ENCODE results near the gene CFAP97.
"Not testable (repeated sequence)": the region's sequence is repeated elsewhere in the genome, so short reads cannot be mapped to it uniquely, and the experiment has no call there.

Gene CFAP97

DNA sequence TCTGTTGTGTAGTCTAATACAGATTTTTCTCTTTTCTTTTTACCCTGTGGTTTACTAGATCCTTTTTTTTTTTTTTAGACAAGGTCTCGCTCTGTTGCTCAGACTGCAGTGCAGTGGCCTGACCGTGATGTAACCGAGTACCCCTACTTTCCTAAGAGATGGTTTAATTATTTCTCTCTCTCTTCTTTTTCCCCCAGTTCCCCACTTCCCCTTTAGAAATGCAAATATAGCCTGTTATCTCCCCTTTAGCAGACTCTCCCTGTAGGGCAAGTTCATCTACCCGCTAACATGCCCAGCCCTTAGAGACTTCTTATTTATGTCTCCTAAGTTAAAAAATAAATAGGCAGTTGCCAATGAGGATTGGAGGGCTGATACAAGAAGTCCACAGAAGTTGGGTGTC is 10.1 kb upstream of the CFAP97 start:
- Mint-ChIP-seq H3K27me3 (peaks cover 9% of the 10 kb centered on the region), H3K4me3 (no peak overlapping the region), H3K4me1 (peaks cover 31% of the 10 kb centered on the region), H3K27ac (no peak overlapping the region), H3K9me3 (no peaks in the 10 kb centered on the region), H3K36me3 (peaks cover 7% of the 10 kb centered on the region)
- CTCF ChIA-PET = no interaction called here
- no peak for DNase-seq

DNA sequence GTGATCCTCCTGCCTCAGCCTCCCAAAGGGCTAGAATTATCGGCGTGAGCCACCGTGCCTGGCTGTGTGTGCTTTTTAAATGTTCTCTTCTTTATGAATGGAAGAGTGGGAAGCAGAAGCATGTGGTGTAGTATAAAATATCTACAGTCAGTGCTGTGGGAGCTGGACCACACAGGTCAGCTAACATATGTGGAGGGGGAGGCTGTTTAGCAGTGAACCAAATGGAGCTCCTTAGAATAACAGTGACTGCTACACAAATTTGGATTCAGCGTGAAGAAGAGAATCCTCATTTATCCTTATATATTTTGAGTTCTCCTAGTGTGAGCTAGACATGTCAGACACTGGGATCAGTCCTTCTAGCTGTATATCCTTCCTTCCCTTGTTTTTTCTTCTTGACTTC is 8.8 kb upstream of the CFAP97 start:
- Mint-ChIP-seq H3K4me1 (peaks cover 33% of the 10 kb centered on the region), H3K36me3 (peaks cover 7% of the 10 kb centered on the region), H3K9me3 (no peaks in the 10 kb centered on the region), H3K27me3 (peaks cover 15% of the 10 kb centered on the region), H3K4me3 (no peak overlapping the region), H3K27ac (no peak overlapping the region)
- DNase-seq = no peak
- CTCF ChIA-PET = interaction anchor here (0.6 to 0.8 kb wide), 2 partner anchors 40 to 275 kb away, joined by 3 to 5 read pairs; no protein-coding TSS in a partner anchor

DNA sequence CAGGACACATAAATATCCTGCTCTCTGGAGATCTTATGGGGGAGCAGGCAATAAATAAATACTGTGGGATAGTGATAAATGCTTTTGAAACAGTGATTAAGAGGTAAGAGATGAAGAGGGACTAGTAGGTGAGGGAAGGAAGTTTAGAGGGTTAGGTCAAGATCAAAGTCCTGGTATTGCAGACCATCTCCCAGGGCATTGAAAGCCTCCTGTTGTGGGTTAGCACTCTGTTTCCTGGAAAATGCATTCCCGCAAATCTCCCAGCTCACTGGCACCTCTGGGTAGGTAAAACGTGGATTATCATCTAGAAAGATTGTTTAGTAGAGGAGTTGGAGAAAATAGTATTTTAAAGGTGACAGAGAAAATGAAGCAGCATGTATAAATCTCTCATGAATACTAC is 7.8 kb upstream of the CFAP97 start:
- Mint-ChIP-seq H3K27me3 (peaks cover 17% of the 10 kb centered on the region), H3K27ac (no peak overlapping the region), H3K36me3 (peaks cover 7% of the 10 kb centered on the region), H3K4me3 (peak overlapping the region; percentile 86), H3K4me1 (peaks cover 33% of the 10 kb centered on the region), H3K9me3 (no peaks in the 10 kb centered on the region)
- DNase-seq = no peak
- CTCF ChIA-PET = no interaction called here

DNA sequence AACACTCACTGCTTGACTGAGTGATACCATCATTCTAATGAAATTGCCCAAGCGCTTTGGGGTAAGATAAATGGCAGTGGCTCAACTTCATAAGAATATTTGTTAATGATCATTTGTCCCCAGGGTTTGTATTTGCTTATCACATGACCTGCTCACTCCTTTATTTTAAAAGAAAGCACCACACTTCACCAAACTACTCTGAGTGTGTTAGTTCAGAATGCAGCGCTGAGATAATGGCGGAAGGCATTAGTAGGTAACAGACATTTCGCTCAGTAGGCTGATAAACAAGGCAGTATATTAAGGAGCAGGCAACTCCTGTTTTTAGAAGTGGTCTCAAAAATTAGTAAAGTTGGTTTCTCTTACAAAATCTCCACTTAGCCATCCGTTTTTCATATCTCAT is 7.2 kb upstream of the CFAP97 start:
- CTCF ChIA-PET = no interaction called here
- Mint-ChIP-seq H3K4me3 (peak overlapping the region; percentile 86), H3K27ac (peak overlapping the region; percentile 82), H3K27me3 (peaks cover 19% of the 10 kb centered on the region), H3K36me3 (peaks cover 7% of the 10 kb centered on the region), H3K4me1 (peaks cover 33% of the 10 kb centered on the region), H3K9me3 (no peaks in the 10 kb centered on the region)
- DNase-seq = no peak

DNA sequence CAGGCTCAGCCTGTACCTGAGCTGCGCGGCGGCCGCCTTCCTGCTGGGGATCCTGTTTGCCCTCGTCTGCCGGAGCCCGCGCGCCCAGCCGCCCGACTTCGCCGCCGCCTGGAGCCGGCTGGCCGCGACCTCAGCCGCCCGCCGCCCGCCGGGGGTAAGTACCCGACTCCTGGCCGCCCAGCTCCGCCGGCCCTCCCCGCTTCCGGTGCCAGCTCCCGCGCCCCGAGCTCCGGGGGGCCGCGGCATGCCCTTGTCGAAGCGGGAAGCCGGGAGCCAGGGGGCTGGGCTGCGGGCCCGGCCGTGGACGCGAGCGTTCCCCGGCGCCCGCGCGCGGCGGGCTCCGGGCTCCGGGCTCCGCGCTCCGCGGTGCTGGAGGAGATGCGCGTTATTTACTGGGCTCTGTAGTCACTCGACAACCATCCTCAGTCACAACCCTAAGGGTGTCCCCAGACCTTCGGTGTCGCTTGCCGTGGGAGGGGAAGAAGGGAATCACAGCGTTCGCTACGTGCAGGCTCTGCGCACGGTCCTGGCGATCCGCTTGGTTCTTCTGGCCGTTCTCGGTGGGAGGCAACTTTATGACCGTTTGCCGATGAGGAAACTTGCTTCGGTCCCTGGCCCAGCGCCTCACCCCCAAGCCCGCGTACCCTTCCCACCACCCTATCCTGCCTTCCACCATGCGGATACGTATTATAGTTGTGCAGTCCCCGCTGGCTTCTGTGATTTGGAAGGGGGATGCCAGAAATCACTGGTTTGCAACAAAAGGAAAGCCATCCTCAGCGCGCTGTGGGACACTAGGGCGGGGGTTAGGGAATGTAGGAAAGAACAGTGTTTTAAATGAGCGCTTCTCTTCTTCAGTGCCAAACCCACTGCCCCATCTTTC is 6.5 kb upstream of the CFAP97 start:
- no peaks in the 10 kb centered on the region for H3K9me3 Mint-ChIP-seq
- peak; percentile 62 for DNase-seq
- H3K4me1 Mint-ChIP-seq = peaks cover 39% of the 10 kb centered on the region
- CTCF ChIA-PET = no interaction called here
- H3K27ac Mint-ChIP-seq = peak overlapping the region; percentile 82
- H3K4me3 Mint-ChIP-seq = peak overlapping the region; percentile 86
- peaks cover 19% of the 10 kb centered on the region for H3K27me3 Mint-ChIP-seq
- peaks cover 7% of the 10 kb centered on the region for H3K36me3 Mint-ChIP-seq

DNA sequence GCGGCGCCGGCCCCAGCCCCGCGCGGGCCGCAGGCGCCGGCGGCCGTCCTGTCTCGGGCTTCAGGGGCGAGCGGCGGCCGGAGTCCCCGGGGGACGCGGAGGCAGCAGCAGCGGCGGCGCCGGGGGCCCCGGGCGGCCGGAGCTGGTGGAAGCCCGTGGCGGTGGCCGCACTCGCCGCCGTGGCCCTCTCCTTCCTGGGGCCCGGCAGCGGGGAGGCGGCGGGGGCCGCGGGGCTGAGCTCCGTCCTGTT is 6.0 kb upstream of the CFAP97 start:
- DNase-seq, H3K27ac Mint-ChIP-seq, H3K36me3 Mint-ChIP-seq, H3K9me3 Mint-ChIP-seq, CTCF ChIA-PET, H3K4me3 Mint-ChIP-seq: not testable (repeated sequence)
- Mint-ChIP-seq H3K4me1 (peaks cover 45% of the 10 kb centered on the region), H3K27me3 (peaks cover 19% of the 10 kb centered on the region)

DNA sequence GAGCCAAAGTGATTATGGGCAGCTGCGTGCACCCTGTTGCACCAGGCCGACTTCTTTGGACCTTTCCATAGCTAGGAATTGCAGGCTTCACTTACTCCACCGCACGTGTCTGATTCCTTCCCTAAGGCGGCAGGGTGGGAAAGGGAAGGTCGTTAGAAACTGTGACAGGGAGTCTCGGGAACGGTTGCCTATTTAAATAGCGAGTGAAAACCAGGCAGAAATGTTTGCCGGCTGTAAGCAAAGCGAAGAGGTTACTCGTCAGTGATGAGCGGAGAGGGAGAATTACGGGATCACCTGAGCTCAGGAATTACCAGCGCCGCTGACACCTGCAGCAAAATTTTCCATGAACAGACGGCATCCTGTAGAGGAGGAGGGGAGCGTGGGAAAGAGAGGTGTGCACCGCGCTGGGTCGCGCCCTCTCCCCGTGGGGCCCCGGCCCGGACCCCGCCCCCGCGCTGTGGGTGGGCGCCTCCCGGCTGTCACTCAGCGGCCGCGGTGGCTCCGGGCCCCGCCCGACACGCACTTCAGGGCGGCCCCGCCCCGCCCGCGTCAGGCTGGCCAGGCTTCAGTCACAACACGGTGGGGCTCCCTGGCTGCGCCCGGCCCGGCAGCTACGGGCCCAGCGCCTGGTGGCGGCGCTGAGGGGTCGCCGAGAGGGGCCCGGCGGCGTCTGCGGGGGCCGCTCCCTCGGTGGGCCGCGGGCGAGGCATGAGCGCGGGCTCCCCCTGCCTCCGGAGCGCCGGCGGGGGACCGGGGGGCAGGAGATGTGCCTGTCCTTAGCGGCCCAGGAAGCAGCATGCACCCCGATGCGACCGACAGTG is 5.4 kb upstream of the CFAP97 start, which contains the start of gene SNX25:
Gene SNX25 (plus strand): TSS at position 568 of the 821 bp plus-strand sequence. CDS start 229 bp downstream, at position 797.
- H3K4me3 Mint-ChIP-seq = peak within 1 kb of the TSS; percentile 92
- CTCF ChIA-PET = interaction anchor here (1.3 kb wide), 1 partner anchor 25 kb away, joined by 3 read pairs; no protein-coding TSS in a partner anchor

DNA sequence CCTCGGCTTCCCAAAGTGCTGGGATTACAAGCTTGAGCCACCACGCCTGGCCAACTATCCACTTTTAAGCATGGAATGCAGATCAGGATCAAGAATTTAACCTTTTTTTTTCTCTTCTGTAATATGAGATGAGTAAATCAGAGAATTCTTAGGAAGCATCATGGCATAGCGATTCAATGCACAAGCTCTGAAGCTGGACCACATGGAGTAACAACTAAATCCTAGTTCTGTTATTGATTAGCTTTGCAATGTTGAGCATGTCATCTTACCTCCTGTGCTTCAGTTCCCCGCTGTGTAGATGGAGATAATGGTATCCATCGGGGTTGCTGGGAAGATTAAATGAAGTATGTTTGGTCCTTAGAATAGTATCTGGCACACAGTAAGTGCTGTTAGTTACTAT is 3.7 kb upstream of the CFAP97 start:
- peaks cover 16% of the 10 kb centered on the region for H3K27me3 Mint-ChIP-seq
- no peak overlapping the region for H3K4me3 Mint-ChIP-seq
- no peak for DNase-seq
- no peak overlapping the region for H3K27ac Mint-ChIP-seq
- peaks cover 2% of the 10 kb centered on the region for H3K36me3 Mint-ChIP-seq
- CTCF ChIA-PET = interaction anchor here (0.7 to 1.1 kb wide), 3 partner anchors 9 to 25 kb away, joined by 3 to 4 read pairs (median 3); no protein-coding TSS in a partner anchor
- H3K9me3 Mint-ChIP-seq = no peaks in the 10 kb centered on the region
- H3K4me1 Mint-ChIP-seq = peaks cover 53% of the 10 kb centered on the region

More for the DNA sequence above, 5.4 kb upstream of the CFAP97 start, which contains the start of gene SNX25:
- H3K36me3 Mint-ChIP-seq = peaks cover 7% of the 10 kb centered on the region
- H3K27ac Mint-ChIP-seq = peak within 1 kb of the TSS; percentile 88
- H3K27me3 Mint-ChIP-seq = peaks cover 19% of the 10 kb centered on the region
- no peaks in the 10 kb centered on the region for H3K9me3 Mint-ChIP-seq
- peaks cover 50% of the 10 kb centered on the region for H3K4me1 Mint-ChIP-seq
- DNase-seq = peak; percentile 90

DNA sequence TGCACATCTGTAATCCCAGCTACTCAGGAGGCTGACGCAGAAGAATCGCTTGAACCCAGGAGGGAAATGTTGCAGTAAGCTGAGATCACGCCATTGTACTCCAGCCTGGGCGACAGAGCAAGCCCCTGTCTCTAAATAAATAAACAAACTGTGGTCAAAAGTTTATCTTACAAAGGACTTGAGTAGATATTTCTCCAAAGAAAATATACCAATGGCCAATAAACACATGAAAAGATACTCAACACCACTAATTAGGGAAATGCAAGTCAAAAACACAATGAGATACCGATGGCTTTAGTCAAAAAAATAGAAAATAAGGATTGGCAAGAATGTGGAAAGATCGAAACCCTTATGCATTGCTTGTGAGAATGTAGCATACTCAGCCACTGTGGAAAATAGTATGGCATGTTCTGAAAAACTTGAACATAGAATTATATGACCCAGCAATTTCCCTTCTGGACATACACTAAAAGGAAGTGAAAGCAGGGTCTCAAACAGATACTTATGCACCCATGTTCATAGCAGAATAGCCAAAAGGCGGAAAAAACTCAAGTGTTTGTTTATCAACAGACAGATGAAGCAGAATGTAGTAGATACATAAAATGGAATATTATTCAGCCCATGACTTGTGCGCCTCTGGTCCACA is 2.0 kb upstream of the CFAP97 start:
- no peak overlapping the region for H3K4me3 Mint-ChIP-seq

DNA sequence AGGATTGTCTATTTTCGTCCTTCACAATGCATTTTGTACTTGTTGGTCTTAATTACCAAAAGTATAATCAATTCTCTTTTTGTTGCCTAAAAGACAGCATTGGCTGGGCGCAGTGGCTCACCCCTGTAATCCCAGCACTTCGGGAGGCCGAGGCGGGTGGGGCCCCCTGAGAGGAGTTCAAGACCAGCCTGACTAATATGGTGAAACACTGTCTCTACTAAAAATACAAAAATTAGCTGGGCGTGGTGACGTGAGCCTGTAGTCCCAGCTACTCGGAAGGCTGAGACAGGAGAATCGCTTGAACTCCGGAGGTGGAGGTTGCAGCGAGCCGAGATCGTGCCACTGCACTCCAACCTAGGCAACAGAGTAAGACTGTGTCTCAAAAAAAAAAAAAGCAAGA is 1.3 kb upstream of the CFAP97 start:
- Mint-ChIP-seq H3K4me3 (peak overlapping the region; percentile 93), H3K4me1 (peaks cover 55% of the 10 kb centered on the region), H3K27me3 (peaks cover 10% of the 10 kb centered on the region)
- DNase-seq, H3K9me3 Mint-ChIP-seq, H3K36me3 Mint-ChIP-seq, H3K27ac Mint-ChIP-seq: not testable (repeated sequence)
- CTCF ChIA-PET = interaction anchor here (1.0 to 1.2 kb wide), 2 partner anchors 38 to 61 kb away, joined by 3 to 4 read pairs; no protein-coding TSS in a partner anchor

More for the DNA sequence above, 2.0 kb upstream of the CFAP97 start:
- H3K27me3 Mint-ChIP-seq = peaks cover 16% of the 10 kb centered on the region
- no peak for DNase-seq
- CTCF ChIA-PET = no interaction called here
- peaks cover 56% of the 10 kb centered on the region for H3K4me1 Mint-ChIP-seq
- H3K36me3 Mint-ChIP-seq = no peaks in the 10 kb centered on the region
- no peak overlapping the region for H3K27ac Mint-ChIP-seq
- H3K9me3 Mint-ChIP-seq = no peaks in the 10 kb centered on the region

DNA sequence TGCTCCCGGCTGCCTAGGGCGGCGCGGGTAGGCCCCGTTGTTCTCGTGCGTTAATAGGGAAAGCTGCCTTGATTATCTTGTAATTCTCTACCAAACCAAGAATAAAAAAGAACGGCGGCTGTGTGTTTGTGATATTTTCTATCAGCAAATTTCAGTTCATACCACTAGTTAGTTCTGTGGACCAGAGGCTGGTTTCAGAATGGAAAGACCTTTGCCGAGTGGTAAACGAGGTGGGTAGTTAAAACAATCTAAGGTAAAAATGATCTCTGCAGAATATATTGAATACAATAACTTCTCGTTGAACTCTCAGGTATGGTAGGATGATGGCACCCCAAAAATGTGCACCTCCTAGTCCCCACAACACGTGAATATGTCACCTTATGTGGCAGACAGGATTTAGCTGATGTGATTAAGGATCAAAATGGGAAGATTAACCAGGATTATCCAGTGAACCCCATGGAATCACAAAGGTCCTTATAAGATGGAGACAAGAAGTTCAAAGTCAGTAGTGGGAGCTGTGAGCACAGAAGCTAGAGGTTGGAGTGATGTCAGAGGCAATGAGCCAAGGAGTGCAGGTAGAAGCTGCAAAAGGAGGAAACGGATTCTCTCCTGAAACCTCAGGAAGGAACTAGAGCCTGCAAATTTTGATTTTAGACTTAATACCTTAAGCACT is 574 bp upstream of the CFAP97 start:
- peaks cover 58% of the 10 kb centered on the region for H3K4me1 Mint-ChIP-seq
- DNase-seq = no peak
- H3K9me3 Mint-ChIP-seq = no peaks in the 10 kb centered on the region
- peak overlapping the region; percentile 93 for H3K4me3 Mint-ChIP-seq
- peak overlapping the region; percentile 97 for H3K27ac Mint-ChIP-seq
- H3K27me3 Mint-ChIP-seq = peaks cover 10% of the 10 kb centered on the region
- CTCF ChIA-PET = interaction anchor here (1.0 to 1.2 kb wide), 2 partner anchors 38 to 62 kb away, joined by 3 to 4 read pairs; no protein-coding TSS in a partner anchor
- H3K36me3 Mint-ChIP-seq = peaks cover 9% of the 10 kb centered on the region

DNA sequence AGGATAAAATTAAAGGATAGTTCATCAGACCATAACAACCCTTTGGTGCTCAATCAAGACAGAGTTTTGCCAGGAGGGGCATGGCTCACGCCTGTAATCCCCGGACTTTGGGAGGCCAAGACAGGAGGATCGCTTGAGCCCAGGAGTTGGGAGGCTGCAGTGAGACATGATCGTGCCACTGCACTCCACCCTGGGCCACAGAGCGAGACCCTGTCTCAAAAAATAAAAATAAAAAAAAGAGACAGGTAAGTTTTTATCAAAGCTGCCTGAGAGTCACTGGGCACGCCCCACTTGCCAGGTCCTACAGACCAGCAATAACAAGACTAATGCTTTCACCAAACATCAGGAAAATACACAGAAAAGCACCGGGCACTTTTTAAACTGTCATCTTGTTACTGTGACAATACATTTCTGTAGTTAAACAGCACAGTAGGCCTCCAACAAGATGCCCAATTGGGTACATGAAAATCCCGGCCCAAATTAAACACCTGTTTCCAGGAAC is 765 bp downstream of the CFAP97 start:
- no peaks in the 10 kb centered on the region for H3K9me3 Mint-ChIP-seq
- H3K27ac Mint-ChIP-seq = peak overlapping the region; percentile 97
- CTCF ChIA-PET = interaction anchor here (0.6 to 2.3 kb wide), 2 partner anchors 19 to 191 kb away, joined by 3 to 9 read pairs; no protein-coding TSS in a partner anchor
- H3K36me3 Mint-ChIP-seq = peaks cover 11% of the 10 kb centered on the region
- H3K27me3 Mint-ChIP-seq = peaks cover 6% of the 10 kb centered on the region
- H3K4me3 Mint-ChIP-seq = peak overlapping the region; percentile 93
- DNase-seq = no peak
- H3K4me1 Mint-ChIP-seq = peaks cover 51% of the 10 kb centered on the region

Measured in activated naive CD4-positive, alpha-beta T cell treated with anti-CD3 and anti-CD28 coated beads, Interleukin-2, amount 10 ng/mL, durations not matched to agents 7 days and 5 days (primary cell).